ENCODE results near the gene STAMBPL1. TPM values are rescaled to one million over a fixed set of nuclear protein-coding genes. Genes with fewer than 3 reads are reported as not detected.

STAMBPL1 gene
- polyA plus RNA-seq, 4 donors = 1.8 to 2.3 (median 1.9) TPM

GRCh38 chr10:88890681-88891381 lies 10.8 kb downstream of the STAMBPL1 start:
- no peak for DNase-seq (ENCODE audit: low read depth in 4 of 4, low spot score in 3 of 4)

GRCh38 chr10:88892222-88892967 lies 12.3 kb downstream of the STAMBPL1 start:
- DNase-seq (ENCODE audit: low read depth in 4 of 4, low spot score in 3 of 4) = no peak

GRCh38 chr10:88893611-88894010 lies 13.6 kb downstream of the STAMBPL1 start:
- DNase-seq (ENCODE audit: low read depth in 4 of 4, low spot score in 3 of 4) = no peak

GRCh38 chr10:88895250-88895649 lies 15.2 kb downstream of the STAMBPL1 start:
- no peak for DNase-seq (ENCODE audit: low read depth in 4 of 4, low spot score in 3 of 4)

- no peak for DNase-seq (ENCODE audit: low read depth in 4 of 4, low spot score in 3 of 4)
Observed at GRCh38 chr10:88896372-88896993, 16.4 kb downstream of the STAMBPL1 start.

- no peak for DNase-seq (ENCODE audit: low read depth in 4 of 4, low spot score in 3 of 4)
Observed at GRCh38 chr10:88896994-88897853, 17.2 kb downstream of the STAMBPL1 start.

GRCh38 chr10:88898727-88899126 lies 18.7 kb downstream of the STAMBPL1 start:
- no peak for DNase-seq (ENCODE audit: low read depth in 4 of 4, low spot score in 3 of 4)

GRCh38 chr10:88899886-88900285 lies 19.8 kb downstream of the STAMBPL1 start:
- DNase-seq (ENCODE audit: low read depth in 4 of 4, low spot score in 3 of 4) = no peak

- no peak for DNase-seq (ENCODE audit: low read depth in 4 of 4, low spot score in 3 of 4)
Observed at GRCh38 chr10:88901206-88901983, 21.4 kb downstream of the STAMBPL1 start.

- no peak for DNase-seq (ENCODE audit: low read depth in 4 of 4, low spot score in 3 of 4)
Observed at GRCh38 chr10:88901984-88902789, 22.1 kb downstream of the STAMBPL1 start.

- DNase-seq (ENCODE audit: low read depth in 4 of 4, low spot score in 3 of 4) = no peak
Observed at GRCh38 chr10:88903715-88904114, 23.7 kb downstream of the STAMBPL1 start.

- no peak for DNase-seq (ENCODE audit: low read depth in 4 of 4, low spot score in 3 of 4)
Observed at GRCh38 chr10:88906921-88907320, 26.9 kb downstream of the STAMBPL1 start.

- DNase-seq (ENCODE audit: low read depth in 4 of 4, low spot score in 3 of 4) = no peak
Observed at GRCh38 chr10:88908194-88908593, 28.1 kb downstream of the STAMBPL1 start.

GRCh38 chr10:88911116-88911515 lies 31.1 kb downstream of the STAMBPL1 start:
- DNase-seq (ENCODE audit: low read depth in 4 of 4, low spot score in 3 of 4) = no peak

- DNase-seq (ENCODE audit: low read depth in 4 of 4, low spot score in 3 of 4) = no peak
Observed at GRCh38 chr10:88911851-88912250, 31.8 kb downstream of the STAMBPL1 start.

- no peak for DNase-seq (ENCODE audit: low read depth in 4 of 4, low spot score in 3 of 4)
Observed at GRCh38 chr10:88913127-88913526, 33.1 kb downstream of the STAMBPL1 start.

- DNase-seq (ENCODE audit: low read depth in 4 of 4, low spot score in 3 of 4) = no peak
Observed at GRCh38 chr10:88913788-88914187, 33.7 kb downstream of the STAMBPL1 start.

GRCh38 chr10:88915781-88916180 lies 35.7 kb downstream of the STAMBPL1 start:
- no peak for DNase-seq (ENCODE audit: low read depth in 4 of 4, low spot score in 3 of 4)

- DNase-seq (ENCODE audit: low read depth in 4 of 4, low spot score in 3 of 4) = no peak
Observed at GRCh38 chr10:88916231-88916630, 36.2 kb downstream of the STAMBPL1 start.

All from right renal pelvis (tissue), 4 donors.